Upper lobe of right lung (tissue), 1 donor: Measurements from ENCODE around the gene PARD3. TPM values are rescaled to one million over a fixed set of nuclear protein-coding genes. Genes with fewer than 3 reads are reported as not detected.

ENCODE experiments used
- ATAC-seq: fragments of 200-7000 bp; cut with Tn5 transposase; one replicate; pipeline ENCODE4 v1.9.1; 2020; ENCODE audit warnings: mild to moderate bottlenecking, moderate library complexity
- DNase-seq: peaks from one replicate; pipeline ENCODE4 v3.0.0-alpha.2; 2020
- H3K27ac ChIP-seq: fragments of 200-600 bp; one replicate; pipeline ENCODE4 v1.8.0; 2022
- H3K27me3 ChIP-seq: fragments of 200-600 bp; one replicate; pipeline ENCODE4 v1.8.0; 2022; ENCODE audit warnings: mild to moderate bottlenecking
- H3K36me3 ChIP-seq: fragments of 200-600 bp; one replicate; pipeline ENCODE4 v1.8.0; 2022
- H3K4me1 ChIP-seq: fragments of 200-600 bp; one replicate; pipeline ENCODE4 v1.8.0; 2022
- H3K4me3 ChIP-seq: fragments of 200-600 bp; one replicate; pipeline ENCODE4 v1.8.0; 2022; ENCODE audit warnings: mild to moderate bottlenecking
- H3K9me3 ChIP-seq: fragments of 200-600 bp; one replicate; pipeline ENCODE4 v1.8.0; 2022
- CTCF ChIP-seq: fragments of 200-600 bp; IDR thresholded peaks from one replicate; pipeline ENCODE4 v1.8.0; 2022; ENCODE audit warnings: antibody characterized with exemption
- intact Hi-C: fragments of 100-400 bp; cut with DNase I; formaldehyde crosslinking; loops from one replicate; pipeline ENCODE4 v1.11.0; 2022
- total RNA-seq: library from RNA; stranded (reverse); fragmentation: NEBNext Ultra II Directional; extraction: Animal tissue kit (Norgen Biotek cat#: 25700); gene quantifications from one replicate; pipeline ENCODE4 v1.2.1, GENCODE V29; 2021
- donor health status: DM: no; HTN: yes; CAD: no; lungs with severe emphysema.

PARD3 gene
- total RNA-seq, 1 donor from 2014 or later, result 38.5 TPM

GRCh38 chr10:34727595-34728033 is 87.5 kb downstream of the PARD3 start:
- peak; percentile 68 for DNase-seq
- no peak overlapping the region for H3K27ac ChIP-seq
- H3K27me3 ChIP-seq, result no peaks in the 10 kb centered on the region
- intact Hi-C loops, result no loop called here
- peaks cover 28% of the 10 kb centered on the region for H3K4me1 ChIP-seq
- H3K9me3 ChIP-seq, result no peaks in the 10 kb centered on the region
- TF ChIP-seq CTCF, result no peak
- H3K36me3 ChIP-seq, result no peaks in the 10 kb centered on the region
- peak; percentile 77 for ATAC-seq
- H3K4me3 ChIP-seq, result no peak overlapping the region

GRCh38 chr10:34726862-34727261 is 88.2 kb downstream of the PARD3 start:
- no peaks in the 10 kb centered on the region for H3K27me3 ChIP-seq
- no peaks in the 10 kb centered on the region for H3K36me3 ChIP-seq
- DNase-seq (no peak), ATAC-seq (no peak)
- H3K4me3 ChIP-seq, result no peak overlapping the region
- no peaks in the 10 kb centered on the region for H3K9me3 ChIP-seq
- H3K27ac ChIP-seq, result no peak overlapping the region
- no peak for TF ChIP-seq CTCF
- H3K4me1 ChIP-seq, result peaks cover 24% of the 10 kb centered on the region
- intact Hi-C loops, result no loop called here

- no peak overlapping the region for H3K27ac ChIP-seq
- intact Hi-C loops, result no loop called here
- DNase-seq (no peak), ATAC-seq (peak; percentile 84)
- no peaks in the 10 kb centered on the region for H3K27me3 ChIP-seq
- TF ChIP-seq CTCF, result peak; percentile 54
- H3K4me1 ChIP-seq, result peaks cover 18% of the 10 kb centered on the region
- no peak overlapping the region for H3K4me3 ChIP-seq
- H3K36me3 ChIP-seq, result no peaks in the 10 kb centered on the region
- no peaks in the 10 kb centered on the region for H3K9me3 ChIP-seq
Observed at GRCh38 chr10:34723750-34724149, 91.3 kb downstream of the PARD3 start.

GRCh38 chr10:34722404-34722803 is 92.7 kb downstream of the PARD3 start:
- no peak for ATAC-seq
- intact Hi-C loops, result no loop called here
- peaks cover 16% of the 10 kb centered on the region for H3K4me1 ChIP-seq

GRCh38 chr10:34721208-34721840 is 93.8 kb downstream of the PARD3 start:
- Histone ChIP-seq H3K27ac (no peak overlapping the region), H3K4me1 (peaks cover 7% of the 10 kb centered on the region), H3K9me3 (no peaks in the 10 kb centered on the region), H3K4me3 (no peak overlapping the region), H3K36me3 (no peaks in the 10 kb centered on the region), H3K27me3 (no peaks in the 10 kb centered on the region)
- intact Hi-C loops, result no loop called here
- ATAC-seq, result peak; percentile 62
- TF ChIP-seq CTCF, result no peak
- DNase-seq, result no peak

More at GRCh38 chr10:34722404-34722803, 92.7 kb downstream of the PARD3 start:
- H3K27ac ChIP-seq, result no peak overlapping the region
- no peaks in the 10 kb centered on the region for H3K9me3 ChIP-seq
- H3K4me3 ChIP-seq, result no peak overlapping the region
- no peaks in the 10 kb centered on the region for H3K36me3 ChIP-seq
- DNase-seq, result no peak
- H3K27me3 ChIP-seq, result no peaks in the 10 kb centered on the region
- no peak for TF ChIP-seq CTCF

- intact Hi-C loops, result no loop called here
- Histone ChIP-seq H3K4me3 (no peak overlapping the region), H3K9me3 (no peaks in the 10 kb centered on the region), H3K27ac (no peak overlapping the region), H3K4me1 (peaks cover 7% of the 10 kb centered on the region), H3K27me3 (no peaks in the 10 kb centered on the region), H3K36me3 (no peaks in the 10 kb centered on the region)
- no peak for TF ChIP-seq CTCF
- ATAC-seq, result no peak
- no peak for DNase-seq
Observed at GRCh38 chr10:34719746-34720145, 95.3 kb downstream of the PARD3 start.
